Stomach (tissue), 4 donors: Measurements from ENCODE around the gene HTR1D.

Experiments used
- CTCF ChIP-seq, 7 experiments: fragments of 450-650 bp in 4 of 7; fragments of 200-600 bp in 3 of 7; sonication (generic) in 3 of 7; IDR thresholded peaks; one replicate each; pipeline ENCODE4 v1.5.1; 2016 to 2019; ENCODE audit warnings: antibody characterized with exemption in 7 of 7, control low read depth in 2 of 7, mild to moderate bottlenecking in 1 of 7
- POLR2A ChIP-seq, 4 donors: fragments of 450-650 bp; IDR thresholded peaks; one replicate each; pipeline ENCODE4 v1.6.1; 2016; ENCODE audit warnings: antibody characterized with exemption in 4 of 4, control low read depth in 2 of 4, mild to moderate bottlenecking in 1 of 4, moderate library complexity in 1 of 4

DNA sequence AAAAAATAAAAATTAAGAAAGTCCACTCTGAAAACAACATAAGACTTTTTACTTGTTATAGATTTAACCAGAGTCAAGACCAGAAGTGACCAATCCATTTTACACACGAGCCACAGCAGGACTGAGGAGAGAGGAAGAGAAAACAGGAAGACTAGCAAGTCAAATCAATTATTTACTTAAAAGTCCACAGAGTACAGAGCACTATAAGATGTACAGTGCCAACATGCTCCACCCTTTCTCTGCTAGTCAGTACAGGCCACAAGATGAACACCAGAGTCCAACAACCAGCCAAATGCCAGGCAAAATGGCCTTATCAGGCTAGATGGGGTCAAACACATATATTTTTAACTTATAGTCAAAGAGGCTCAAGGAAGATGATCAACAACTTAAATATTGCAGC is 68.2 kb downstream of the HTR1D start:
- TF ChIP-seq CTCF (IDR thresholded peaks at IDR 0.05) (no peak), POLR2A (IDR thresholded peaks at IDR 0.05) (no peak)
